HCT116 (cell line): ENCODE measurements around the gene CTU2. TPM values are rescaled to one million over a fixed set of nuclear protein-coding genes. Genes with fewer than 3 reads are reported as not detected.

ENCODE experiments used
- ATAC-seq: fragments of 200-7000 bp; cut with Tn5 transposase; 2 replicates; pipeline ENCODE4 v1.9.1; 2020; ENCODE audit warnings: mild to moderate bottlenecking, moderate library complexity
- BruUV-seq: library from RNA; stranded (reverse); fragments of 400-500 nt; replicated peaks from 2 replicates; lab custom pipeline; 2021; lab: Mats Ljungman, UMichigan
- CTCF ChIA-PET: fragments of 300-600 bp; sonication (Branson Sonifier 250); formaldehyde crosslinking; loops from one replicate; lab custom pipeline; 2021; ENCODE audit warnings: antibody characterized with exemption; lab: Charles Lee
- POLR2A ChIA-PET: fragments of 300-600, 350-600 bp; sonication (Branson Sonifier 250); formaldehyde crosslinking; loops from one replicate; lab custom pipeline; 2021; ENCODE audit warnings: antibody characterized with exemption; lab: Charles Lee
- RAD21 ChIA-PET, 2 experiments: fragments of 300-600 bp; sonication (Branson Sonifier 250); formaldehyde crosslinking; loops; one replicate each; lab custom pipeline; 2023; ENCODE audit warnings: low total read pairs in 2 of 2; ENCODE audit not compliant: uncharacterized antibody in 2 of 2, unreplicated experiment in 2 of 2, low non-redundant PET in 1 of 2; lab: Charles Lee
- DNase-seq: peaks from one replicate; pipeline ENCODE4 v3.0.0-alpha.2; 2010; ENCODE audit warnings: low read depth, low spot score
- H2AFZ ChIP-seq: fragments of 200-600 bp; shearing (Covaris generic), sonication (generic); 2 replicates; pipeline ENCODE4 v1.6.1; 2017; ENCODE audit warnings: low read depth, mixed run types, mixed read lengths, antibody characterized with exemption, low read length; ENCODE audit not compliant: poor library complexity, severe bottlenecking
- H3K27ac ChIP-seq: 2 replicates; pipeline ENCODE4 v1.5.1; 2012; ENCODE audit warnings: low read depth, low read length
- H3K27me3 ChIP-seq: fragments of 200-600 bp; sonication (generic); 2 replicates; pipeline ENCODE4 v1.6.1; 2016; ENCODE audit warnings: mixed run types, low read length, mixed read lengths; ENCODE audit not compliant: insufficient read depth
- H3K36me3 ChIP-seq, 2 experiments: fragments of 200-500 bp in 1 of 2; fragments of 200-600 bp in 1 of 2; sonication (Bioruptor generic) in 1 of 2; sonication (generic) in 1 of 2; 2 replicates each; pipeline versions ENCODE4 v1.5.1 to v1.6.1; 2014 to 2016; ENCODE audit warnings: low read length in 2 of 2, inconsistent platforms in 1 of 2, mixed read lengths in 1 of 2, mixed run types in 1 of 2; ENCODE audit not compliant: insufficient read depth in 2 of 2, control insufficient read depth in 1 of 2
- H3K4me1 ChIP-seq, 2 experiments: fragments of 200-600 bp in 1 of 2; sonication (generic) in 1 of 2; 2 replicates each; pipeline versions ENCODE4 v1.5.1 to v1.6.1; 2012 to 2017; ENCODE audit warnings: low read length in 2 of 2, inconsistent platforms in 1 of 2, mild to moderate bottlenecking in 1 of 2, mixed read lengths in 1 of 2, mixed run types in 1 of 2, moderate library complexity in 1 of 2; ENCODE audit not compliant: insufficient read depth in 2 of 2, control insufficient read depth in 1 of 2
- H3K4me2 ChIP-seq: fragments of 200-600 bp; sonication (generic); 2 replicates; pipeline ENCODE4 v1.6.1; 2017; ENCODE audit warnings: mixed run types, low read length, mixed read lengths
- H3K4me3 ChIP-seq, 2 experiments: fragments of 200-600 bp in 1 of 2; sonication (generic) in 1 of 2; replicated peaks in 1 of 2; 2 replicates each; pipeline ENCODE4 v1.5.1; 2011 to 2016; ENCODE audit warnings: low read length in 2 of 2, control low read depth in 1 of 2, low read depth in 1 of 2, mild to moderate bottlenecking in 1 of 2, mixed read lengths in 1 of 2, mixed run types in 1 of 2
- H3K79me2 ChIP-seq: fragments of 200-600 bp; sonication (generic); 2 replicates; pipeline ENCODE4 v1.6.1; 2017; ENCODE audit warnings: mild to moderate bottlenecking, mixed run types, low read length, moderate library complexity, mixed read lengths; ENCODE audit not compliant: insufficient read depth
- H3K9ac ChIP-seq: fragments of 200-600 bp; sonication (generic); 2 replicates; pipeline ENCODE4 v1.6.1; 2016; ENCODE audit warnings: low read length, mixed read lengths
- H3K9me2 ChIP-seq: fragments of 200-600 bp; sonication (generic), shearing (Covaris generic); 2 replicates; pipeline ENCODE4 v1.6.1; 2017; ENCODE audit warnings: mixed run types, mild to moderate bottlenecking, moderate library complexity; ENCODE audit not compliant: insufficient read depth
- H3K9me3 ChIP-seq, 2 experiments: fragments of 200-500 bp in 1 of 2; fragments of 200-600 bp in 1 of 2; sonication (Bioruptor generic) in 1 of 2; sonication (generic) in 1 of 2; 2 replicates each; pipeline ENCODE4 v1.6.1; 2014 to 2017; ENCODE audit warnings: low read length in 2 of 2, mixed read lengths in 2 of 2, inconsistent platforms in 1 of 2, low read depth in 1 of 2, mild to moderate bottlenecking in 1 of 2, mixed run types in 1 of 2, moderate library complexity in 1 of 2; ENCODE audit not compliant: control insufficient read depth in 1 of 2, insufficient read depth in 1 of 2
- H4K20me1 ChIP-seq: fragments of 200-600 bp; sonication (generic), shearing (Covaris generic); 2 replicates; pipeline ENCODE4 v1.6.1; 2017; ENCODE audit warnings: mixed run types, mild to moderate bottlenecking, moderate library complexity; ENCODE audit not compliant: insufficient read depth
- EZH2 ChIP-seq: fragments of 200-600 bp; sonication (generic); IDR thresholded peaks from 2 replicates; pipeline ENCODE4 v1.6.1; 2017; ENCODE audit warnings: antibody characterized with exemption, mixed run types
- EZH2phosphoT487 ChIP-seq: fragments of 200-600 bp; IDR thresholded peaks from 2 replicates; pipeline ENCODE4 v1.6.1; 2018; ENCODE audit warnings: antibody characterized with exemption, borderline replicate concordance
- FOSL1 ChIP-seq: IDR thresholded peaks from 2 replicates; pipeline ENCODE4 v1.6.1; 2012; ENCODE audit warnings: low read depth
- JUND ChIP-seq: IDR thresholded peaks from 2 replicates; pipeline ENCODE4 v1.6.1; 2012
- MAX ChIP-seq: IDR thresholded peaks from 2 replicates; pipeline ENCODE4 v1.6.1; 2012
- RAD21 ChIP-seq: IDR thresholded peaks from 2 replicates; pipeline ENCODE4 v1.6.1; 2012; ENCODE audit warnings: low read depth, mild to moderate bottlenecking
- SP1 ChIP-seq: IDR thresholded peaks from 2 replicates; pipeline ENCODE4 v1.6.1; 2012; ENCODE audit warnings: low read depth
- SRF ChIP-seq: IDR thresholded peaks from 2 replicates; pipeline ENCODE4 v1.6.1; 2012; ENCODE audit warnings: low read depth
- TCF7L2 ChIP-seq: IDR thresholded peaks from 2 replicates; pipeline ENCODE4 v1.7.0; 2011; ENCODE audit warnings: borderline replicate concordance, inconsistent platforms; ENCODE audit not compliant: insufficient read depth, insufficient read length; ENCODE audit errors: extremely low read depth
- YY1 ChIP-seq: IDR thresholded peaks from 2 replicates; pipeline ENCODE4 v1.6.1; 2011; ENCODE audit warnings: low read length, low read depth, moderate library complexity, mild to moderate bottlenecking; ENCODE audit not compliant: insufficient replicate concordance; ENCODE audit errors: extremely low read depth
- ZBTB33 ChIP-seq: IDR thresholded peaks from 2 replicates; pipeline ENCODE4 v1.6.1; 2011; ENCODE audit warnings: mild to moderate bottlenecking, low read length, moderate library complexity; ENCODE audit not compliant: insufficient replicate concordance; ENCODE audit errors: extremely low read depth
- ZNF274 ChIP-seq: fragments of 200-500 bp; sonication (Bioruptor generic); IDR thresholded peaks from 2 replicates; pipeline ENCODE4 v1.6.1; 2014; ENCODE audit warnings: mild to moderate bottlenecking, low read depth, low read length, inconsistent platforms
- intact Hi-C: fragments of 100-400 bp; cut with micrococcal nuclease; formaldehyde crosslinking; loops from 2 replicates; pipeline ENCODE4 v1.10.0; 2022
- total RNA-seq: library from RNA; stranded (reverse); gene quantifications from one replicate; pipeline ENCODE4 v1.2.1, GENCODE V29; 2021; ENCODE audit not compliant: unreplicated experiment

Gene CTU2
- total RNA-seq, 1 experiment from 2014 or later = 71.3 TPM

GRCh38 chr16:88706965-88707826 is 893 bp downstream of the CTU2 start:
- H3K4me1 ChIP-seq = peaks cover 17 to 19% of the 10 kb centered on the region in 2 experiments
- H3K4me3 ChIP-seq = peak overlapping the region; percentile 85 to 100
- no peaks in the 10 kb centered on the region for H3K9me2 ChIP-seq
- H3K79me2 ChIP-seq = peaks cover 59% of the 10 kb centered on the region
- peaks cover 2 to 5% of the 10 kb centered on the region in 2 experiments; a peak in 1 of 4 replicates for H3K36me3 ChIP-seq
- intact Hi-C loops = no loop called here
- H4K20me1 ChIP-seq = no peaks in the 10 kb centered on the region
- peak; percentile 3; the same call in 1 of the 2 replicates for ATAC-seq
- no peaks in the 10 kb centered on the region for H3K9me3 ChIP-seq
- TF ChIP-seq YY1 = no peak
- no peak for TF ChIP-seq ZBTB33
- TF ChIP-seq ZNF274 = no peak
- ChIA-PET POLR2A (no interaction called here), RAD21 (no interaction called here), CTCF (interaction anchor here (1.8 kb wide), 1 partner anchor 30 kb away, joined by 9 read pairs; no protein-coding TSS in a partner anchor)
- H2AFZ ChIP-seq = no peak overlapping the region
- H3K27ac ChIP-seq = peak overlapping the region; percentile 73
- no peak for DNase-seq
- TSS peak; percentile 67 for BruUV-seq
- H3K27me3 ChIP-seq = no peaks in the 10 kb centered on the region
- H3K4me2 ChIP-seq = peak overlapping the region; percentile 84
- H3K9ac ChIP-seq = peak overlapping the region; percentile 76

GRCh38 chr16:88710556-88710955 is 4.3 kb downstream of the CTU2 start:
- intact Hi-C loops = no loop called here
- no TSS peak for BruUV-seq
- H4K20me1 ChIP-seq = no peaks in the 10 kb centered on the region
- H3K4me2 ChIP-seq = no peak overlapping the region
- no peak overlapping the region; the same call in 1 of the 2 replicates for H3K27ac ChIP-seq
- no peak for ATAC-seq
- H3K79me2 ChIP-seq = peaks cover 53% of the 10 kb centered on the region
- no peak overlapping the region for H3K9ac ChIP-seq
- H3K27me3 ChIP-seq = no peaks in the 10 kb centered on the region
- ChIA-PET CTCF (interaction anchor here (1.1 kb wide), 1 partner anchor 27 kb away, joined by 3 read pairs; no protein-coding TSS in a partner anchor), RAD21 (no interaction called here), POLR2A (no interaction called here)
- peaks cover 9 to 26% of the 10 kb centered on the region in 2 experiments; a peak in 3 of 4 replicates for H3K36me3 ChIP-seq
- no peak overlapping the region for H3K4me3 ChIP-seq
- no peak overlapping the region for H2AFZ ChIP-seq
- peaks cover 12 to 14% of the 10 kb centered on the region in 2 experiments for H3K4me1 ChIP-seq
- H3K9me2 ChIP-seq = no peaks in the 10 kb centered on the region
- DNase-seq = no peak
- H3K9me3 ChIP-seq = no peaks in the 10 kb centered on the region
- TF ChIP-seq TCF7L2 (no peak), MAX (no peak), YY1 (no peak), SP1 (no peak), EZH2phosphoT487 (no peak), EZH2 (no peak), JUND (no peak), RAD21 (no peak), SRF (no peak), FOSL1 (no peak)
